MCF 10A (cell line): ENCODE data around the gene VEGFB. TPM values are rescaled to one million over a fixed set of nuclear protein-coding genes. Genes with fewer than 3 reads are reported as not detected.
A peak's percentile ranks its signal among the peaks of the same experiment; 100 is the strongest.

Experiments used
- BruUV-seq: library from RNA; stranded (reverse); fragments of 400-500 nt; replicated peaks from 2 replicates; lab custom pipeline; 2021; lab: Mats Ljungman, UMichigan
- CTCF ChIA-PET: fragments of 300-600 bp; sonication (Branson Sonifier 250); formaldehyde crosslinking; extraction: SDS; loops from one replicate; lab custom pipeline; 2021; ENCODE audit warnings: antibody characterized with exemption, inconsistent platforms; lab: Yijun Ruan, JAX
- POLR2A ChIA-PET: fragments of 300-600, 350-650 bp; sonication (Branson Sonifier 250); formaldehyde crosslinking; extraction: SDS; loops from one replicate; lab custom pipeline; 2020; ENCODE audit warnings: antibody characterized with exemption, inconsistent platforms; lab: Yijun Ruan, JAX
- DNase-seq: peaks from one replicate; pipeline ENCODE4 v3.0.0-alpha.2; 2018; ENCODE audit not compliant: unreplicated experiment
- H3K27ac Mint-ChIP-seq: one replicate; pipeline ENCODE4 v1.8.0; 2022; ENCODE audit warnings: mild to moderate bottlenecking, low read depth, mixed read lengths; ENCODE audit not compliant: unreplicated experiment
- H3K27me3 Mint-ChIP-seq: one replicate; pipeline ENCODE4 v1.8.0; 2022; ENCODE audit warnings: mixed read lengths; ENCODE audit not compliant: insufficient read depth, unreplicated experiment
- H3K36me3 Mint-ChIP-seq: one replicate; pipeline ENCODE4 v1.8.0; 2022; ENCODE audit warnings: mild to moderate bottlenecking, moderate library complexity, mixed read lengths; ENCODE audit not compliant: insufficient read depth, unreplicated experiment
- H3K4me1 Mint-ChIP-seq: one replicate; pipeline ENCODE4 v1.8.0; 2022; ENCODE audit warnings: mixed read lengths; ENCODE audit not compliant: insufficient read depth, unreplicated experiment
- H3K4me3 Mint-ChIP-seq: one replicate; pipeline ENCODE4 v1.8.0; 2022; ENCODE audit warnings: mild to moderate bottlenecking, moderate library complexity, mixed read lengths; ENCODE audit not compliant: unreplicated experiment
- H3K9me3 Mint-ChIP-seq: one replicate; pipeline ENCODE4 v1.8.0; 2022; ENCODE audit warnings: mixed read lengths; ENCODE audit not compliant: unreplicated experiment
- intact Hi-C: fragments of 100-400 bp; cut with micrococcal nuclease; formaldehyde crosslinking; loops from 2 replicates; pipeline ENCODE4 v1.14.1; 2022
- total RNA-seq: library from RNA; stranded (reverse); gene quantifications from 2 replicates; pipeline ENCODE4 v1.2.3, GENCODE V29; 2022
- TF ChIP-seq, protein P1 (sequence below): fragments of 200-600 bp; IDR thresholded peaks from one replicate; pipeline ENCODE4 v1.8.0; 2022; ENCODE audit warnings: antibody characterized with exemption, mild to moderate bottlenecking; ENCODE audit not compliant: unreplicated experiment

Gene VEGFB
- total RNA-seq, 1 experiment from 2014 or later, result 46.0 TPM

DNA sequence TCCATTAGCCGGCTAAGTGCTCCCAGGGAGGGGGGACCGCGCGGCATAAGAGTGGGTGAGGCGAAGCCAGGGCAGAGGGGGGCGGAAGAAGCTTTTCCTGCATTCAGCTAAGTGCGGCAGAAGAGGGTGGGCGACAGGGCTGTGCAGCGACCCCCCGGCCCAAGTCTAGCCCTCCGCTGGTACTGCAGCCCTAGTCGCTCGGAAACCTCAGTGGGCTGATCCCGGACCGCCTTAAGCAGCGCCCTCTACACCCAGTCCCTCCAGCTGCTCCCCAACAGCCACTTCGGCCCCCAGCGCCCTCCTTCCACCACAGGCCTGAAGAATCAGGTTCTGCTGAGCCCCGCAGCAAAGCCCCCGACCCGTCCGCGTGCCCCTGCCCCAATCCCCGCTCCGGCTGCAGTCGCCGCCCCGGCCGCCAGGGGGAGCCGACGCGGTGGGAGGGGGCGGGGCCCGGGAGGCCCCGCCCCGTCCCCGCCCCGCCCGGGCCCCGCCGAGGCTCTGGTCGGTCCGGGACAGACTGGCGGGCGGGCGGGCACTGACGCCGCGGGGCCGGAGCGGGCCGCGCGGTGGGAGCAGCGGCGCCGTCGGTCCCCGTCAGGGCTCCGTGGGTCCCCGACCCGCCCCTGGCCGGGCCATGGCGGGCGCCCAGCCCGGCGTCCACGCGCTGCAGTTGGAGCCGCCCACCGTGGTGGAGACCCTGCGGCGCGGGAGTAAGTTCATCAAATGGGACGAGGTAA is 16.8 kb downstream of the VEGFB start, which contains the start of gene PLCB3:
Gene PLCB3, plus strand, starts transcription at position 515 of the 737 bp plus-strand sequence. Its CDS starts 120 bp downstream, at position 635.
- DNase-seq, result peak; percentile 46
- peak within 1 kb of the TSS; percentile 87 for H3K4me3 Mint-ChIP-seq
- BruUV-seq, result no TSS peak
- ChIA-PET CTCF (interaction anchor here (0.6 to 4.5 kb wide), 23 partner anchors 8 to 861 kb away, joined by 3 to 65 read pairs (median 5); partner anchors contain the start of genes CATSPERZ, FKBP2, NUDT22 and STIP1), POLR2A (interaction anchor here (1.2 to 3.3 kb wide), 11 partner anchors 8 to 65 kb away, joined by 3 to 53 read pairs (median 6); partner anchors contain the start of genes BAD, ESRRA, FKBP2 and GPR137)
- H3K36me3 Mint-ChIP-seq, result no peaks in the 10 kb centered on the region
- H3K27me3 Mint-ChIP-seq, result no peaks in the 10 kb centered on the region
- H3K4me1 Mint-ChIP-seq, result peaks cover 6% of the 10 kb centered on the region
- TF ChIP-seq, protein P1, sequence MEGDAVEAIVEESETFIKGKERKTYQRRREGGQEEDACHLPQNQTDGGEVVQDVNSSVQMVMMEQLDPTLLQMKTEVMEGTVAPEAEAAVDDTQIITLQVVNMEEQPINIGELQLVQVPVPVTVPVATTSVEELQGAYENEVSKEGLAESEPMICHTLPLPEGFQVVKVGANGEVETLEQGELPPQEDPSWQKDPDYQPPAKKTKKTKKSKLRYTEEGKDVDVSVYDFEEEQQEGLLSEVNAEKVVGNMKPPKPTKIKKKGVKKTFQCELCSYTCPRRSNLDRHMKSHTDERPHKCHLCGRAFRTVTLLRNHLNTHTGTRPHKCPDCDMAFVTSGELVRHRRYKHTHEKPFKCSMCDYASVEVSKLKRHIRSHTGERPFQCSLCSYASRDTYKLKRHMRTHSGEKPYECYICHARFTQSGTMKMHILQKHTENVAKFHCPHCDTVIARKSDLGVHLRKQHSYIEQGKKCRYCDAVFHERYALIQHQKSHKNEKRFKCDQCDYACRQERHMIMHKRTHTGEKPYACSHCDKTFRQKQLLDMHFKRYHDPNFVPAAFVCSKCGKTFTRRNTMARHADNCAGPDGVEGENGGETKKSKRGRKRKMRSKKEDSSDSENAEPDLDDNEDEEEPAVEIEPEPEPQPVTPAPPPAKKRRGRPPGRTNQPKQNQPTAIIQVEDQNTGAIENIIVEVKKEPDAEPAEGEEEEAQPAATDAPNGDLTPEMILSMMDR, result peak; percentile 85
- intact Hi-C loops, result loop anchor here (1.0 to 5.0 kb wide), 4 partner anchors 18 to 106 kb away; partner anchors contain the start of genes GPR137 and RPS6KA4
- H3K9me3 Mint-ChIP-seq, result no peaks in the 10 kb centered on the region
- H3K27ac Mint-ChIP-seq, result peak within 1 kb of the TSS; percentile 89

DNA sequence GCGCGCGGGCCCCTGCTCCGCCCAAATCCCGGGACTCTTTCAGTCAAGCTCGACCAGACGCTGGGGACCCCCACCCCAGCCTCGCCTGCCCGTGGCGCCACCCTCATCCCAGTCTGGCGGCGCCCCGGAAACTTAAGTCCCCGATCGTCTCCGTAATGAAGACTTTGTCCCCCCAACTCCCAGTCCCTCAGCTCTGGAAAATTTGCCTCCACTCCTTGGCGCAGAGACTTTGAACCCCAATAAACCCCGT is 17.3 kb downstream of the VEGFB start:
- Mint-ChIP-seq H3K27ac (peak overlapping the region; percentile 89), H3K36me3 (no peaks in the 10 kb centered on the region), H3K4me1 (peaks cover 6% of the 10 kb centered on the region), H3K27me3 (no peaks in the 10 kb centered on the region), H3K9me3 (no peaks in the 10 kb centered on the region), H3K4me3 (peak overlapping the region; percentile 87)
- no TSS peak for BruUV-seq
- ChIA-PET POLR2A (interaction anchor here (0.8 to 3.3 kb wide), 14 partner anchors 8 to 70 kb away, joined by 3 to 53 read pairs (median 6); partner anchors contain the start of genes BAD, ESRRA, FKBP2 and GPR137), CTCF (interaction anchor here (0.6 to 4.5 kb wide), 13 partner anchors 8 to 860 kb away, joined by 3 to 65 read pairs (median 6); partner anchors contain the start of genes CATSPERZ and TM7SF2)
- DNase-seq, result no peak
- TF ChIP-seq, protein P1, result no peak
- intact Hi-C loops, result loop anchor here (1.0 to 5.0 kb wide), 5 partner anchors 18 to 106 kb away; partner anchors contain the start of genes CATSPERZ, GPR137 and RPS6KA4

DNA sequence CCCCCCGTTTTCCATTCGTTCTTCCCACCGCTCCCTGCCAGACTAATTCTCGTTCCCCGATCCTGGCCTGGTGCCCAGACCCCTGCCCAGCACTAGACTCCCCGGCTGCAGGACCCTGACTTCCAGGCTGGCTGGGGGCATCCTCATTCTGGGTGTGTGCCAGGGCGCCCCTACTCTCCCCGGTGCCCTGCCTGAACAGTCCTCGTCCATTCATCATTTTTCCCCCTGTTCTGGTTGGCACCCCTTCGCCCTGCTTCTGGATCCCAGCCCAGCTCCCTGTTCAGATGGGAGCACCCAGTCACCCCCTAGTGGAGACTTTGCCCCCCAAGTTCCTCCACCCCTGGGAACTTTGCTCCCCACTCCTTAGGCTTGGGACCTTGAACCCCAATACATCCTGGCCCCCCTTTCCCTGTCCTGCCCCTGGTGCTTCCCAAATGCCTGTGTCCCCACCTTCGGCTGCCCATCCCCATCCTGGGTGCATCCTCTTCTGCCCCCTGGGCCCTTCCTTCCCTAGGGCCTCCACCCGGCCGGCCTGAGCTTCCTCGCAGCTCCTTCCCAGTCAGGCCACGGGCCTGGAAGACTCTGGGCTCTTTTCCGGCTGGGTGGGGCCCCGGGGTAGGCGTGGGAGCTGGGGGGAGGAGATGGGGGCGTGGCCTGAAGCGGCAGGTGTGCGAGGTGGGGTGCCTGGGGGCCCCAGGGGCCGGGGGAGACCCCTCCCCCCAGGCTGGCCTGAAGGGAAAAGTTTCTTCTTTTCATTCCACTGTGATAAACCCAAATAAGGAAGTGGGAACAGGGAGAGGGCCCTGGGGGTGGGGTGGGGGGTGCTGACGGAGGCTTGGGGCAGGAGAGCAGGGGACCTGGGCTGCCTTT is 17.9 kb downstream of the VEGFB start:
- Mint-ChIP-seq H3K36me3 (no peaks in the 10 kb centered on the region), H3K27ac (peak overlapping the region; percentile 89), H3K4me1 (peaks cover 6% of the 10 kb centered on the region), H3K4me3 (peak overlapping the region; percentile 87), H3K27me3 (no peaks in the 10 kb centered on the region), H3K9me3 (no peaks in the 10 kb centered on the region)
- no TSS peak for BruUV-seq
- POLR2A ChIA-PET, result interaction anchor here (0.7 to 3.3 kb wide), 17 partner anchors 9 to 1411 kb away, joined by 3 to 53 read pairs (median 5); partner anchors contain the start of genes BAD, ESRRA, FKBP2 and GPR137
- DNase-seq, result peak; percentile 69
- TF ChIP-seq, protein P1, result no peak
- CTCF ChIA-PET, result interaction anchor here (0.6 to 4.5 kb wide), 17 partner anchors 9 to 310 kb away, joined by 3 to 65 read pairs (median 4); partner anchors contain the start of gene CATSPERZ
- intact Hi-C loops, result loop anchor here (2.0 to 5.0 kb wide), 4 partner anchors 35 to 105 kb away; partner anchors contain the start of genes CATSPERZ, GPR137 and RPS6KA4
